ENCODE measurements around the gene WHRN.

- TF ChIP-seq, protein P1, sequence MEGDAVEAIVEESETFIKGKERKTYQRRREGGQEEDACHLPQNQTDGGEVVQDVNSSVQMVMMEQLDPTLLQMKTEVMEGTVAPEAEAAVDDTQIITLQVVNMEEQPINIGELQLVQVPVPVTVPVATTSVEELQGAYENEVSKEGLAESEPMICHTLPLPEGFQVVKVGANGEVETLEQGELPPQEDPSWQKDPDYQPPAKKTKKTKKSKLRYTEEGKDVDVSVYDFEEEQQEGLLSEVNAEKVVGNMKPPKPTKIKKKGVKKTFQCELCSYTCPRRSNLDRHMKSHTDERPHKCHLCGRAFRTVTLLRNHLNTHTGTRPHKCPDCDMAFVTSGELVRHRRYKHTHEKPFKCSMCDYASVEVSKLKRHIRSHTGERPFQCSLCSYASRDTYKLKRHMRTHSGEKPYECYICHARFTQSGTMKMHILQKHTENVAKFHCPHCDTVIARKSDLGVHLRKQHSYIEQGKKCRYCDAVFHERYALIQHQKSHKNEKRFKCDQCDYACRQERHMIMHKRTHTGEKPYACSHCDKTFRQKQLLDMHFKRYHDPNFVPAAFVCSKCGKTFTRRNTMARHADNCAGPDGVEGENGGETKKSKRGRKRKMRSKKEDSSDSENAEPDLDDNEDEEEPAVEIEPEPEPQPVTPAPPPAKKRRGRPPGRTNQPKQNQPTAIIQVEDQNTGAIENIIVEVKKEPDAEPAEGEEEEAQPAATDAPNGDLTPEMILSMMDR (conservative IDR thresholded peaks at IDR 0.05; ENCODE audit: low read depth in 2 of 2), result no peak
- TF ChIP-seq POLR2AphosphoS5 (IDR thresholded peaks at IDR 0.05; ENCODE audit: low read depth) (no peak), REST (IDR thresholded peaks at IDR 0.05; ENCODE audit: unreplicated experiment) (no peak), EZH2phosphoT487 (IDR thresholded peaks at IDR 0.05; ENCODE audit: unreplicated experiment) (no peak), STAT1 (IDR thresholded peaks at IDR 0.05; ENCODE audit: unreplicated experiment) (no peak), ZNF114 (CRISPR knock-in tag; IDR thresholded peaks at IDR 0.05) (no peak)
Measured at GRCh38 chr9:114388764-114389375, 116.4 kb downstream of the WHRN start.

Data from GM23338 (cell line).